CD4-positive, alpha-beta T cell treated with Interleukin-6 for 4 hours (primary cell): ENCODE data around the gene CASTOR1.
"Not testable (repeated sequence)": the region's sequence is repeated elsewhere in the genome, so short reads cannot be mapped to it uniquely, and the experiment has no call there.

Experiments used
- DNase-seq: peaks from one replicate; pipeline ENCODE4 v3.0.0-alpha.2; 2020; ENCODE audit warnings: mixed read lengths

Gene CASTOR1

GRCh38 chr22:30289141-30289979, at the start of gene CASTOR1:
Gene CASTOR1, minus strand, starts transcription at chr22:30289505. Its CDS starts 8 bp downstream, at chr22:30289497.
- peak; percentile 96 for DNase-seq

DNA sequence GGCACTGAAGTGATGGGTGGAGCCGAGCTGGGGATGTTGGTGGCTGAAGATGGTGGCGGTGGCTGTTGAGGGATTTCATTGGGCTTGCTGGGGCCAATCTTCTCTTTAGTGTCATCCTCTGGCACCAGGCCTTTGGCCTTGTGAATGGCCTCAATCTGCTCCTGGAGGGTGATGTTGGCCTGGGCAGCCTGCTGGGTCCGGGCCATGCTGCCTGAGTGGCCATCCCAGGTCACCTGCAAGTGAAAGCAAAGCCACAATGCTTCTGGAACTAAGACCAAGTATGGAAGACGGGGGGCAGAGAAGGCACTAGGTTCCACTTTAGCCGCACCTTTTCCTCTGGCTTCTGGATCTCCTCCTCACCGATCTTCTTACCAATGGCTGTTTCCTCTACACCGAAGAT, 49.5 kb upstream of the CASTOR1 start:
- no peak for DNase-seq

- not testable (repeated sequence) for DNase-seq
These were observed 49.0 kb upstream of the CASTOR1 start for GRCh38 chr22:30338341-30338740.

DNA sequence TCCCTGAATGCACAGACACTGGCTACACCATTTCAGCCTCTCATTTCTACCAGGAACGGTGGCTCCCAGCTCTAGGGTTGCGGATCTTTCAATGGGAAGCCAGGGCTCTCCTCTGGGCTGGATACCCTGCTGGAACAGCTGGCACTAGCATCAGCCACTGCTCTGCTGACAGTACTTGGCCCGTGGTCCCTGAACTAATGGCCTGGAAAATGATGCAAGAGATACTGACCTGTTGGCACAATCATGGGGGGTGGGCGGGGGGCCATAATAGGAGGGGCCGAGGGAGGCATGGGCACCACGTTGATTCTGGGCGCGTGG, 48.1 kb upstream of the CASTOR1 start:
- DNase-seq = no peak

- no peak for DNase-seq
These were observed 47.6 kb upstream of the CASTOR1 start for GRCh38 chr22:30336752-30337460.

GRCh38 chr22:30335236-30335635, 45.9 kb upstream of the CASTOR1 start:
- no peak for DNase-seq

DNA sequence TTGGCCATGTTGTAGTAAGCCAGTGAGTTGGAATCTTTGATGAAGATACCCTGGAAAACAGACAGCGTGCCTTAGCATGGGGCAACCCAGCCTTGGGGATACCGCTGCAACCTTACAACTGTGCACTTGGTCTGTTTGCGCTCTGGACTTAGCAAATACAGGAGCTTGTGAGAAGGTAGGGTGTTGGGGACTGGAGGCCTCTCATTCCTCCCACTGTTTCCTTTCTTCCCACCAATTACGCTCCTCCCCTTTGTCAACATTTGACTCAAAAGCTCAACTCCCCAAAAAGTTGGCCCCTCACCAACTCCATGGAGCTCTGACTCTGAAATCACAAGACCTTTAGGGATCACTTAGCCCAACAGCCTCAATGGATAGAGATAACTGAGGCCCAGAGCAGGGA, 45.3 kb upstream of the CASTOR1 start:
- no peak for DNase-seq

DNA sequence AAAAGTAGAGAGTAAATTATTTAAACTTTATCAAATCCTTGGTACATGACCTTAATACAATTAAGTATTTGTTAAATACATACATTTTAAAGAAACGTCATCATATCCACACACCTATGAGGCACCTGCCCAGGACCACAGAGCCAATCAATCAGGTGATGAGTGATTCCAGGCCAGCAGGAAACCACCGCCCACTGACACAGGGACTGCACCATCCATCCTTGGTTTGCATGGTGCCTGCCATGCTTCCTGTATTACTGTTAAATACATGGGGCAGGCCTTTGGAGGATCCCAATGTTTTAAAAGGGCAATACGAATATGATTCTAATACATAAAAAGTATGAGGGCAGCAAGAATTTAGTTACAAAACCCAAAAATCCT, 44.4 kb upstream of the CASTOR1 start:
- no peak for DNase-seq

DNA sequence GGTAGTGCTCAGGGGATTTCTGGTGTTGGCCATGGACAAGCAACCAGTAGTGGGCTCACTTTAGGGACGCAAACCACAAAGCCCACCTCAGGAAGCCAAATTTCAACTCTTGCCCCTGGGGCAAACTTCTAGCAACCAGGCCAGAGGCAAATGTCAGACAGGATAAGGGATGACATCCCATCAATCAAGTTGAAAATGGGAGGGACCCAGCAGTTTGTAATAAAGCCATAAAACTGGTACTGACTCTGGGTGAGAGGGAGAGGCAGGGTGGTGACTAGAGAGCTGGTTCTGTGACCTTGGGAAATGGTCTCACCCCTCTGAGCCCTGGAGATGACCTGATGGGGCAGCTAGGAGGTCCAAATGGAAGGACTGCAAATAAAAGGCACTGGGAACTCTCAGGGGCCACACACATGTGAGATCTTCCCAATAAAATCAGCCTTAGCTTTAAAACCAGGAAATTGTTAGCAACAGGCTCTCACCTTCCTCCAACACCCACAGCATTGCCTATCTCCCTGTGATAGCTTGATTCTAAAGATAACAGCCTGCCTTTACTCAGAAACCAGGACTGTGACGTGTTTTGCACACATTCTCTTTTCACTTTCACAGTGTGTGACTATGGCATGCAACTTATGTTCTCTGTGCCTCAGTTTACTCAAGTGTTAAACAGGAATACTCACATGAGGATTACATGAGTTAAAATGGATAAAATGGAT, 43.8 kb upstream of the CASTOR1 start:
- DNase-seq = no peak

GRCh38 chr22:30332551-30332950, 43.2 kb upstream of the CASTOR1 start:
- DNase-seq = no peak

DNA sequence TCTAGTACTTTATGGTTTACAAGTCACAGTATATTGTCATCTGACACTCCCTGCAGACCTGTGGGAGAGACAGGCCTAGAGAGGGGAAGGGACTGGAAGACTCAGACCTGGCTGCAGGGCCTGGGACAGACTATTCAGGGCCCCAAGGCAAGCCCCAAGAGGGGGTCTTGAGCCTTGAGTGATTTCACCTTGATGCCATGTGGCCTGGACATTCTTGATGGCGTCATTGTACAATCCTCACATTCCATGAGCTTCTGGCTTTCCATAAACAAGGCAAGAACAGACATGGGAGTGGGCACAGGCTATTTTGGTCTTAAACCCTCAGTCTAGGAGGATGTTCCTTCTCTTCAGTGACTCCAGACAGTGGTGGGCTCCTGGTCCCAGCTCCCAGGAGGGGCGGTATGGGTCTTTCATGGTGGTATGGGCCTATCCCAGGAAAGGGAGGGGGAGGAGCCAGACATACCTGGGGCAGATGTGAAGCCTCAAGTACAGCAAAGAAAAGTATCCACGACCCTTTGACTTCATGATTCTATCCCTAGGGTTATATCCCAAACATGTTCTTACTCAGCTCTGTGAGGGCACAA, 39.3 kb upstream of the CASTOR1 start:
- DNase-seq = no peak

GRCh38 chr22:30327864-30328345, 38.6 kb upstream of the CASTOR1 start:
- no peak for DNase-seq

- peak; percentile 98 for DNase-seq
These were observed 37.5 kb upstream of the CASTOR1 start, which contains the start of gene TBC1D10A for GRCh38 chr22:30326706-30327362. Gene TBC1D10A, minus strand, starts transcription at chr22:30326941. Its CDS starts 60 bp downstream, at chr22:30326881.

DNA sequence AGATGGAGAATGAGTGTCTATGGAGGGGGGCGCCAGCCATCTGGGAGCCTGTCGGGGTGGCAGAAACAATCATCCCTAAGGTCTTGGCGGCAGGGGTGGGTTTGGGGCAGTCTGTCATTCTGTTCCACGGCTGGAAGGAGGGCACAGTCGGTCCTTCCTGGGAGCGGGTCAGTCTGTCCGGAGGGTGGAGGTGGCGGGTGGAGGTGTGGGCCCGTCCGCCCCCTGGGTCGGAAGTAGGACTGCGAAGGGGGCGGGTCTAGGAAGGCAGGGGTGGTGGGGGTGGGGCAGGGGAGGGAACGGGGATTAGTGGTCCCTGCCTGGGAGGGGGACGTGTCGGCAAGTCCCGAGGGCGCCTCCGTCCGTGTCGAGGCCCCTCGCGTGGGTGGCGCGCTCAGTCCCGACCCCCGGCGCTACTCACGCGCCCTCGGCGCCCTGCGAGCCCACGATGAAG, 37.0 kb upstream of the CASTOR1 start:
- peak; percentile 56 for DNase-seq

DNA sequence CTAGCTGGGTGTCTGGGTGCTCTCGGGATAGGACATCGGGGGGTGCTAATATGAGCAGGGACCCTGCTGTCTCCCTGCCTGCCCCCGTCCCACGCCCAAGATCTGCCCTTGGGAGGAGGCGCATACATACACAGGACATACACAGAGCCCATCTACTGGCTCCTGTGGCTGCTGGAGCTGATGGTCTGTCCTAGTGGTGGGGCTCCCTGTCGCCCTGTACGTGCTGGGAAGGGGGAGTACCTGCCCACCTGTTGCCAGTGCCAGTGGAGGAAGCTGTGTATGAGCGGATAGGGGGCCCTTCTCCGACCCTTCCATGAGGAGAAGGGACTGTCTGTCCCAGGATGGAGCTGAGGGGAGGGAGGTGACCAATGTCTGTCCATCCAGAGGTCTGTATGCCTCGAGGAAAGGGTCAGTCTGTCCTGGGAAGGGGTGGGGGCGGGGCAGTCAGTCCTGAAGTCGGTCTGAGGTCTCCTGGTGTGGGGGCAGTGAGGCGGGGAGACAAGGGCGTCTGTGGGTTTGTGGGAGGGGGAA, 36.5 kb upstream of the CASTOR1 start:
- no peak for DNase-seq

DNA sequence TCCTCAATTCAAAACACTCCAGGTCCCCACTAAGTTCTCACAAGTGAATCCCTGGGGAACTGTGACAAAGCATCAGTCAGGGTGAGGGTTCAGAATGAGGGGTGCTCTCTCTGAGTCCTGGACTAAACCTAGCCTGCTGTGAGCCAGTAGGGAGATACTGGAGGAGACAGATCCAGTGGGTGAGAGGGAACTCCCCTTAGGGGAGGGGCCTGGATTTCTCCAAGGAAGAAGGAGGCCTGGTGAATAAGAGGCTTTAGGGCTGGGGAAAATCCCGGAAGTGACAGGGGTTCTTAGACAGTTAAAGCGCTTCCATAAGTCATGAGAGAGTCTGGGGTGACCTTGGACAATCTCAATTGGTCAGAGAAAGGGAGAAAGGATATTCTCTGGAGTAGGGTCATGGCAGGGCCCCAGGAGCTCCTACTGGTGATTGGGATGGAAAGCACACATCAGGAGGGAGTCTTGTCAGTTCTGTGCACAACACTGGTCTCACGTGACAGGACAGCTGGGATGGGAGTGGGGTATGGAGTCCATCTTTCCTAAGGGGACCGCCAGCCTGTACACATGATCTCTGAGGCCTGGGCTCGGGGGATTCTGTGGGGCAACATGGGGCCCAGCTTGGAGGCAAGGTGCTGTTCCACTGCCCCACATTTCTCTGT, 35.9 kb upstream of the CASTOR1 start:
- DNase-seq = no peak

- DNase-seq = peak; percentile 70
These were observed 34.9 kb upstream of the CASTOR1 start for GRCh38 chr22:30324014-30324730.

DNA sequence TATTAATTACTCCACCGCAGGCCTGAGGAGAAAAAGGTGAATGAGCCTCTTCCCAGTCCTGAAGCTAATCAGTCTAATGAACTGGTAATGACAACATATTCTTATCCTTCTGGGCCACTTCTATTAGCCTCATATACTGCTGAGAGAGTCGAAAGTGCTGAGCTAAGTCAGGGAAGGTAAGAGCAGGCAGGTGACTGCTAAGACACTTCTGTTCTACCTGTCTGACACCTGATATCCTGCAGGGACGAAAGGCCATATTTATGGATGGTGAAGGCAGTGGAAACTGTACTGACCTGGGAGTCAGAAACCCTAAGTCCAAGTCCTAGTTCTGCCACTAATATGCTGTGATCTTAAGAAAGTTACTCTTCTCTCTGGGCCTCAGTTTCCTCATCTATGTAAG, 33.9 kb upstream of the CASTOR1 start:
- DNase-seq = no peak

- DNase-seq = no peak
These were observed 32.2 kb upstream of the CASTOR1 start for GRCh38 chr22:30321461-30321860.

DNA sequence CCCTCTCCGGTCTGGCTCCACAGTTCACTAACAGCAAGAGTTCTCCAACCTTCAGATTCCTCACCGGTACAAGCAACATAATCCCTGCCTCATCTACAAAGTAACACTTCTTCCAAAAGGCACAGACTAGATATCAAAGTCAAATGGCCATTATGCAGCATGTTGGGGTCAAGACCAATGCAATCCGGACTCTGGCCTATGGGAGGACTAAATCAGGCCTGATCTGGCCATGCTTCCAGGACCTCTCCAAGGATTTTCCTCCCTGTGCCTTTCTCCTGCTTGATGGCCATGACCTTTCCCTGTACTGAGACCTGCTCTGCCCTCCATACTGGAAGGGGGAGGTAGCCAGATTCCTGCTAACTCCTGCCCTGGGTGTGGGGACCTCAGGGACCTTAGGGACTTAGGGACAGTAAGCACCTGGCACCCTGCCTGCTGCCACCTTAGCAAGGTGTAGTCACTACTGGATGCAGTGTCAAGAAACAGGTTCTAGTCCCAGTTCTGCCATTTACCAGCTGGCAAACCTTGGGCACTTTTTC, 30.8 kb upstream of the CASTOR1 start:
- DNase-seq = no peak
